Measurements from ENCODE around the gene NDUFA12.

NDUFA12 gene

DNA sequence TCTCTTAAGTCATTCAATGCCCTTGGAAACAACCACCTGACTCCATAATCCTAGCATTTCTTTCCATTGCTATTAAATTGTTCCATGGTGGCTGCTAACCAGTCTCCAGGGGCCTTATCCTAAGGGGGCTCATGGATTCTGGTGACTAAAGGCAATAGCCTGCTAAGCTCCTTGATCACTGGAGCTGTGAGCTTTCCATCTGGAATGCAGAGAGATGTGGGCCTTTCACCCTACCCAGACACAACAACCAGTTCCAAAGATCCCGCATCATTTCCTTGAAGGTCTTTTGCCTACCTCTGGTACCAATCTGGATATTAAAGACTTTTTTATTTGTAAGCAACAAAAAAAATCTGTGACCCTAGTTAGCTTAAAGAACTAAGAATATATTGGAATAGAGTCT lies 32.9 kb downstream of the NDUFA12 start:
- Histone ChIP-seq H3K27ac (ENCODE audit: low read length) (no peak overlapping the region), H3K4me1 (ENCODE audit: low read length) (no peaks in the 10 kb centered on the region), H3K79me2 (ENCODE audit: low read length) (peaks cover 5% of the 10 kb centered on the region; the same call in 1 of the 2 replicates), H3F3A (ENCODE audit: insufficient read depth, low read length) (no peaks in the 10 kb centered on the region), H3K9ac (ENCODE audit: low read length) (no peak overlapping the region), H3K4me2 (ENCODE audit: low read depth, low read length) (no peak overlapping the region), H3K36me3 (replicated peaks; ENCODE audit: insufficient read depth, low read length) (0 out of 2 replicates have a peak, but pooled peaks cover 3% of the 10 kb centered on the region), H2AFZ (ENCODE audit: low read length) (no peak overlapping the region), H3K9me3 (replicated peaks; ENCODE audit: insufficient read depth, low read length) (no peaks in the 10 kb centered on the region), H3K4me3 (ENCODE audit: low read length) (no peak overlapping the region), H4K20me1 (ENCODE audit: insufficient read depth, low read length) (no peaks in the 10 kb centered on the region; the same call in 1 of the 2 replicates), H3K27me3 (replicated peaks; ENCODE audit: insufficient read depth, low read length) (no peaks in the 10 kb centered on the region), H3K9me2 (replicated peaks; ENCODE audit: insufficient read depth, low read length) (no peaks in the 10 kb centered on the region)
- no peak for DNase-seq
- TF ChIP-seq CTCF (IDR thresholded peaks at IDR 0.05; ENCODE audit: low read length), result no peak
- no peak for TF ChIP-seq EZH2phosphoT487 (IDR thresholded peaks at IDR 0.05; ENCODE audit: low read length)
- TF ChIP-seq EZH2 (optimal IDR thresholded peaks at IDR 0.05; ENCODE audit: low read depth, low read length), result no peak

- no peak overlapping the region for H3K27ac ChIP-seq (ENCODE audit: low read length)
- H3K9me3 ChIP-seq (replicated peaks; ENCODE audit: insufficient read depth, low read length), result no peaks in the 10 kb centered on the region
- DNase-seq, result no peak
- TF ChIP-seq EZH2phosphoT487 (IDR thresholded peaks at IDR 0.05; ENCODE audit: low read length) (no peak), CTCF (IDR thresholded peaks at IDR 0.05; ENCODE audit: low read length) (no peak), EZH2 (optimal IDR thresholded peaks at IDR 0.05; ENCODE audit: low read depth, low read length) (no peak)
- H3K4me2 ChIP-seq (ENCODE audit: low read depth, low read length), result no peak overlapping the region
- no peaks in the 10 kb centered on the region; the same call in 1 of the 2 replicates for H4K20me1 ChIP-seq (ENCODE audit: insufficient read depth, low read length)
- no peaks in the 10 kb centered on the region for H3K4me1 ChIP-seq (ENCODE audit: low read length)
- no peaks in the 10 kb centered on the region for H3K27me3 ChIP-seq (replicated peaks; ENCODE audit: insufficient read depth, low read length)
- no peaks in the 10 kb centered on the region for H3F3A ChIP-seq (ENCODE audit: insufficient read depth, low read length)
- peaks cover 5% of the 10 kb centered on the region; the same call in 1 of the 2 replicates for H3K79me2 ChIP-seq (ENCODE audit: low read length)
- H2AFZ ChIP-seq (ENCODE audit: low read length), result no peak overlapping the region
- 0 out of 2 replicates have a peak, but pooled peaks cover 3% of the 10 kb centered on the region for H3K36me3 ChIP-seq (replicated peaks; ENCODE audit: insufficient read depth, low read length)
- H3K4me3 ChIP-seq (ENCODE audit: low read length), result no peak overlapping the region
- no peaks in the 10 kb centered on the region for H3K9me2 ChIP-seq (replicated peaks; ENCODE audit: insufficient read depth, low read length)
- H3K9ac ChIP-seq (ENCODE audit: low read length), result no peak overlapping the region
Measured at GRCh38 chr12:94969424-94969823, 34.1 kb downstream of the NDUFA12 start.

DNA sequence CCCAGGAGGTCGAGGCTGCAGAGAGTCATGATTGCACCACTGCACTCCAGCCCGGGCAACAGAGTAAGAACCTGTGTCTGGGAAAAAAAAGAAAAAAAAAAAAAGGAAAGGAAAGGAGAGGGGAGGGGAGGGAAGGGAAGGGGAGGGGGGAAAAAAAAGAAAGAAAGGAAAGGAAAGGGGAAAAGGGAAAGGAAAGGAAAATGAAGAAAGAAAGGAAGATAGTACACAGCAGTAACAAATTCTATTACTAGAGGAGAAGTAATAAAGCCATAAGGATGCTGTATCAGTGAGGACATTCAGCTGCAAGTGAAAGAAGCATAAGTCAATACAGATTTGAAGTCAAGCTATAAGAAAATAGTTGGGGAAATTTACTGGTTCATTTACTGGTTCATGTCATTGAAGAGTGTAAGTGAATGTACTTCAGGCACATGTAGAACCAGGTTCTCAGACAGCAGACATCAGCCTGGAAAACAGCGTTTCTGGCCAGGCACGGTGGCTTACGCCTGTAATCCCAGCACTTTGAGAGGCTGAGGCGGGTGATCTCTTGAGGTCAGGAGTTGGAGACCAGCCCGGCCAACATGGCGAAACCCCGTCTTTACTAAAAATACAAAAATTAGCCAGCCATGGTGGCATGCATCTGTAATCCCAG lies 37.4 kb downstream of the NDUFA12 start:
- Histone ChIP-seq H3K9me2 (replicated peaks; ENCODE audit: insufficient read depth, low read length) (no peaks in the 10 kb centered on the region), H4K20me1 (ENCODE audit: insufficient read depth, low read length) (no peaks in the 10 kb centered on the region), H3K36me3 (replicated peaks; ENCODE audit: insufficient read depth, low read length) (no peaks in the 10 kb centered on the region), H3K9ac (ENCODE audit: low read length) (no peak overlapping the region), H3K9me3 (replicated peaks; ENCODE audit: insufficient read depth, low read length) (no peaks in the 10 kb centered on the region), H3K79me2 (ENCODE audit: low read length) (no peaks in the 10 kb centered on the region), H3F3A (ENCODE audit: insufficient read depth, low read length) (no peaks in the 10 kb centered on the region), H3K4me3 (ENCODE audit: low read length) (no peak overlapping the region), H3K27ac (ENCODE audit: low read length) (no peak overlapping the region), H3K4me1 (ENCODE audit: low read length) (no peaks in the 10 kb centered on the region), H3K4me2 (ENCODE audit: low read depth, low read length) (no peak overlapping the region), H2AFZ (ENCODE audit: low read length) (no peak overlapping the region), H3K27me3 (replicated peaks; ENCODE audit: insufficient read depth, low read length) (no peaks in the 10 kb centered on the region)
- no peak for TF ChIP-seq EZH2phosphoT487 (IDR thresholded peaks at IDR 0.05; ENCODE audit: low read length)
- no peak for TF ChIP-seq CTCF (IDR thresholded peaks at IDR 0.05; ENCODE audit: low read length)
- no peak for TF ChIP-seq EZH2 (optimal IDR thresholded peaks at IDR 0.05; ENCODE audit: low read depth, low read length)
- no peak for DNase-seq

Data from MM.1S (cell line).